ENCODE data around the gene CSN3. TPM values are rescaled to one million over a fixed set of nuclear protein-coding genes. Genes with fewer than 3 reads are reported as not detected.

CSN3 gene
- total and polyA plus RNA-seq, 10 of the 15 experiments (the other 5 are each of a cell fraction or from before 2014, with no cell fraction given) = not detected

GRCh38 chr4:70269674-70270073 is 27.3 kb downstream of the CSN3 start:
- CTCF ChIA-PET = interaction anchor here (0.8 to 2.4 kb wide), 5 partner anchors 9 to 233 kb away, joined by 3 to 7 read pairs (median 4); no protein-coding TSS in a partner anchor
- no peak for TF ChIP-seq CBFB (IDR thresholded peaks at IDR 0.05; ENCODE audit: low read depth)
- no peak for TF ChIP-seq KAT2A (conservative IDR thresholded peaks at IDR 0.05; ENCODE audit: control insufficient read depth, low read depth, low read length)
- peak; percentile 19; the same call in 1 of the 2 replicates for TF ChIP-seq RAD21 (IDR thresholded peaks at IDR 0.05; ENCODE audit: insufficient read depth, low read depth, low read length)
- TF ChIP-seq NBN (IDR thresholded peaks at IDR 0.05) = no peak
- TF ChIP-seq CHD2 (IDR thresholded peaks at IDR 0.05; ENCODE audit: borderline replicate concordance, low read depth, low read length) = no peak
- no peak for TF ChIP-seq PAX8 (IDR thresholded peaks at IDR 0.05)
- TF ChIP-seq BCL3 (IDR thresholded peaks at IDR 0.05; ENCODE audit: borderline replicate concordance, insufficient read depth, low read depth, low read length, poor library complexity, severe bottlenecking) = no peak
- TF ChIP-seq CTCF (IDR thresholded peaks at IDR 0.05 in 2 of 3, conservative IDR thresholded peaks at IDR 0.05 in 1 of 3; ENCODE audit: control insufficient read depth in 2 of 3, extremely low read depth in 1 of 3, insufficient read depth in 1 of 3, low read depth in 3 of 3, low read length in 3 of 3) = peak in 1 of 3 experiments; percentile 19; a peak in 1 of 6 replicates
- TF ChIP-seq SREBF1 (IDR thresholded peaks at IDR 0.05; ENCODE audit: low read length) = no peak
- no peak for TF ChIP-seq MTA2 (IDR thresholded peaks at IDR 0.05; ENCODE audit: low read depth)
- no peak for TF ChIP-seq ATF3 (IDR thresholded peaks at IDR 0.05; ENCODE audit: borderline replicate concordance, extremely low read depth, low read depth, low read length)
- TF ChIP-seq REST (IDR thresholded peaks at IDR 0.05; ENCODE audit: low read depth, low read length) = no peak
- TF ChIP-seq SUZ12 (IDR thresholded peaks at IDR 0.05; ENCODE audit: unreplicated experiment) = no peak
- peak; percentile 29; the same call in 1 of the 2 replicates for TF ChIP-seq YY1 (IDR thresholded peaks at IDR 0.05; ENCODE audit: low read depth, low read length)
- POLR2A ChIA-PET = no interaction called here
- Histone ChIP-seq H4K20me1 (ENCODE audit: control insufficient read depth, insufficient read depth) (no peaks in the 10 kb centered on the region), H3K9me3 (replicated peaks; ENCODE audit: control insufficient read depth, insufficient read depth, low read length) (no peaks in the 10 kb centered on the region), H3K79me2 (ENCODE audit: control insufficient read depth, insufficient read depth, low read length) (no peaks in the 10 kb centered on the region), H3K4me3 (no peak overlapping the region), H3K4me1 (ENCODE audit: control insufficient read depth, insufficient read depth, low read length) (no peaks in the 10 kb centered on the region), H3K27me3 (replicated peaks in 1 of 2; ENCODE audit: control insufficient read depth in 2 of 2, insufficient read depth in 2 of 2, low read length in 1 of 2) (no peaks in the 10 kb centered on the region), H3K27ac (ENCODE audit: control insufficient read depth, insufficient read depth) (no peak overlapping the region), H2AFZ (ENCODE audit: control insufficient read depth, low read depth, low read length) (no peak overlapping the region), H3K36me3 (ENCODE audit: control insufficient read depth in 2 of 2, insufficient read depth in 2 of 2, low read length in 1 of 2) (no peaks in the 10 kb centered on the region), H3K4me2 (ENCODE audit: control insufficient read depth, insufficient read depth) (no peak overlapping the region), H3K9ac (ENCODE audit: control insufficient read depth, insufficient read depth, low read length) (no peak overlapping the region)
- SMC1A ChIA-PET (ENCODE audit: uncharacterized antibody, unreplicated experiment) = interaction anchor here (0.9 to 1.1 kb wide), 2 partner anchors 96 to 374 kb away, joined by 3 read pairs; no protein-coding TSS in a partner anchor
- 0% methylated on average over 1 of the region's 1 CpG for WGBS (ENCODE audit: insufficient coverage, insufficient replicate concordance, low lambda C conversion rate, missing lambda C conversion rate)
- ATAC-seq (no peak), FAIRE-seq (no peak), DNase-seq (ENCODE audit: low read depth, low spot score) (no peak)
- intact Hi-C loops (cut with micrococcal nuclease; ENCODE audit: unreplicated experiment) = no loop called here
- BruUV-seq (replicated peaks) = no TSS peak
- RAD21 ChIA-PET (ENCODE audit: unreplicated experiment) = interaction anchor here (1.1 kb wide), 1 partner anchor 290 kb away, joined by 4 read pairs; no protein-coding TSS in a partner anchor
- in situ Hi-C loops (cut with MboI) = no loop called here

Measured in GM12878 (cell line).